Upper lobe of left lung (tissue), 4 donors: Measurements from ENCODE around the gene ACSL3.

ENCODE experiments used
- CTCF ChIP-seq, 6 experiments: fragments of 450-650 bp in 4 of 6; fragments of 200-600 bp in 2 of 6; sonication (generic) in 2 of 6; IDR thresholded peaks; one replicate each; pipeline ENCODE4 v1.5.1; 2016 to 2019; ENCODE audit warnings: antibody characterized with exemption in 6 of 6
- EP300 ChIP-seq, 4 donors: sonication (generic); formaldehyde crosslinking; IDR thresholded peaks; one replicate each; pipeline ENCODE4 v1.5.1; 2017; ENCODE audit warnings: antibody characterized with exemption in 4 of 4, control low read depth in 2 of 4
- POLR2A ChIP-seq, 4 donors: fragments of 450-650 bp; IDR thresholded peaks; one replicate each; pipeline ENCODE4 v1.5.1; 2016 to 2017; ENCODE audit warnings: antibody characterized with exemption in 4 of 4, mild to moderate bottlenecking in 2 of 4
- POLR2AphosphoS5 ChIP-seq, 2 donors: sonication (generic); formaldehyde crosslinking; IDR thresholded peaks; one replicate each; pipeline ENCODE4 v1.5.1; 2017; ENCODE audit warnings: antibody characterized with exemption in 2 of 2

- peak in 4 of 6 experiments; percentile 17 to 45 (median 24) for TF ChIP-seq CTCF (IDR thresholded peaks at IDR 0.05)
- TF ChIP-seq POLR2A (IDR thresholded peaks at IDR 0.05) = no peak
- peak in 1 of 2 donors; percentile 18 for TF ChIP-seq POLR2AphosphoS5 (IDR thresholded peaks at IDR 0.05)
- TF ChIP-seq EP300 (IDR thresholded peaks at IDR 0.05) = no peak
Observed at GRCh38 chr2:222982010-222982908, 121.4 kb downstream of the ACSL3 start.
